CD14-positive monocyte (primary cell): ENCODE measurements around the gene HMCN2. TPM values are rescaled to one million over a fixed set of nuclear protein-coding genes. Genes with fewer than 3 reads are reported as not detected.

Experiments used
- DNase-seq, 3 donors: peaks; one replicate each; pipeline ENCODE4 v3.0.0-alpha.2; 2011 to 2022
- H2AFZ ChIP-seq: 2 replicates; pipeline ENCODE4 v1.6.0; 2012; ENCODE audit warnings: mild to moderate bottlenecking, low read depth, low read length, inconsistent platforms; ENCODE audit not compliant: insufficient read depth, poor library complexity, severe bottlenecking
- H3K27ac ChIP-seq, 2 donors: 1 replicate in 1 of 2; 2 replicates in 1 of 2; pipeline ENCODE4 v1.5.1; 2012 to 2013; ENCODE audit warnings: low read length in 2 of 2, control low read depth in 1 of 2, inconsistent platforms in 1 of 2, low read depth in 1 of 2, mild to moderate bottlenecking in 1 of 2
- H3K27me3 ChIP-seq, 2 donors: one replicate each; pipeline versions ENCODE4 v1.6.0 to v1.6.1; 2011 to 2013; ENCODE audit warnings: low read length in 2 of 2; ENCODE audit not compliant: control insufficient read depth in 2 of 2, insufficient read depth in 2 of 2
- H3K36me3 ChIP-seq, 2 donors: replicated peaks in 1 of 2; 1 replicate in 1 of 2; 2 replicates in 1 of 2; pipeline versions ENCODE4 v1.5.1 to v1.6.1; 2012 to 2013; ENCODE audit warnings: low read length in 2 of 2, control low read depth in 1 of 2, inconsistent platforms in 1 of 2, mild to moderate bottlenecking in 1 of 2; ENCODE audit not compliant: insufficient read depth in 2 of 2, control insufficient read depth in 1 of 2
- H3K4me1 ChIP-seq, 2 donors: 1 replicate in 1 of 2; 2 replicates in 1 of 2; pipeline versions ENCODE4 v1.5.1 to v1.6.1; 2012 to 2013; ENCODE audit warnings: low read length in 2 of 2, control low read depth in 1 of 2, inconsistent platforms in 1 of 2, mild to moderate bottlenecking in 1 of 2, moderate library complexity in 1 of 2; ENCODE audit not compliant: insufficient read depth in 2 of 2, control insufficient read depth in 1 of 2
- H3K4me2 ChIP-seq: replicated peaks from 2 replicates; pipeline ENCODE3; 2012; ENCODE audit warnings: low read length, moderate library complexity, mild to moderate bottlenecking; ENCODE audit not compliant: poor library complexity, severe bottlenecking; ENCODE audit errors: extremely low read depth
- H3K4me3 ChIP-seq, 3 experiments: fragments of 200-600 bp in 1 of 3; sonication (generic) in 1 of 3; replicated peaks in 1 of 3; 1 replicate in 2 of 3; 2 replicates in 1 of 3; pipeline ENCODE4 v1.5.1; 2011 to 2013; ENCODE audit warnings: low read length in 3 of 3, mild to moderate bottlenecking in 3 of 3, control low read depth in 2 of 3, low read depth in 2 of 3, inconsistent platforms in 1 of 3, moderate library complexity in 1 of 3
- H3K79me2 ChIP-seq: 2 replicates; pipeline ENCODE4 v1.6.0; 2012; ENCODE audit warnings: mild to moderate bottlenecking, control low read depth, inconsistent platforms, low read length, moderate library complexity; ENCODE audit not compliant: insufficient read depth
- H3K9ac ChIP-seq: 2 replicates; pipeline ENCODE4 v1.6.0; 2017; ENCODE audit warnings: low read length, mild to moderate bottlenecking; ENCODE audit not compliant: insufficient read depth, poor library complexity, severe bottlenecking
- H3K9me3 ChIP-seq, 2 donors: replicated peaks in 1 of 2; 1 replicate in 1 of 2; 2 replicates in 1 of 2; pipeline versions ENCODE4 v1.5.1 to v1.6.1; 2012 to 2013; ENCODE audit warnings: low read length in 2 of 2, control low read depth in 1 of 2; ENCODE audit not compliant: control insufficient read depth in 1 of 2, insufficient read depth in 1 of 2
- H4K20me1 ChIP-seq: 2 replicates; pipeline ENCODE4 v1.6.0; 2012; ENCODE audit warnings: mild to moderate bottlenecking, low read length, control low read depth, moderate library complexity; ENCODE audit not compliant: insufficient read depth
- H3K27ac Mint-ChIP-seq, 7 donors: one replicate each; pipeline ENCODE4 v1.8.0; 2020; ENCODE audit warnings: mild to moderate bottlenecking in 7 of 7, mixed read lengths in 7 of 7, moderate library complexity in 6 of 7, inconsistent platforms in 2 of 7
- H3K27me3 Mint-ChIP-seq, 3 donors: one replicate each; pipeline ENCODE4 v1.8.0; 2021 to 2022; ENCODE audit warnings: low read depth in 3 of 3, mild to moderate bottlenecking in 3 of 3, mixed read lengths in 3 of 3, moderate library complexity in 3 of 3, inconsistent platforms in 1 of 3
- H3K36me3 Mint-ChIP-seq, 2 donors: one replicate each; pipeline ENCODE4 v1.8.0; 2020; ENCODE audit warnings: mixed read lengths in 2 of 2, inconsistent platforms in 1 of 2, mild to moderate bottlenecking in 1 of 2
- H3K4me1 Mint-ChIP-seq: one replicate; pipeline ENCODE4 v1.8.0; 2020; ENCODE audit warnings: mild to moderate bottlenecking, mixed read lengths
- H3K4me3 Mint-ChIP-seq, 2 donors: one replicate each; pipeline ENCODE4 v1.8.0; 2020; ENCODE audit warnings: mild to moderate bottlenecking in 2 of 2, mixed read lengths in 2 of 2, moderate library complexity in 1 of 2
- H3K9me3 Mint-ChIP-seq, 7 donors: one replicate each; pipeline ENCODE4 v1.8.0; 2020 to 2022; ENCODE audit warnings: mixed read lengths in 7 of 7, mild to moderate bottlenecking in 6 of 7, moderate library complexity in 6 of 7, inconsistent platforms in 2 of 7
- CTCF ChIP-seq: fragments of 200-600 bp; IDR thresholded peaks from one replicate; pipeline ENCODE4 v1.8.0; 2022; ENCODE audit warnings: antibody characterized with exemption, mild to moderate bottlenecking
- WGBS: methylation state at CpG from one replicate; pipeline ENCODE4 v1.1.5; 2013; ENCODE audit warnings: missing lambda C conversion rate; ENCODE audit not compliant: insufficient coverage; 5-methylcytosine and 5-hydroxymethylcytosine counted together
- intact Hi-C, 2 donors: fragments of 100-400 bp; cut with micrococcal nuclease; formaldehyde crosslinking; loops; one replicate each; pipeline versions ENCODE4 v1.15.0 to v1.15.1; 2023
- polyA plus RNA-seq, 3 donors: library from polyadenylated mRNA; depleted of rRNA in 1 of 3; unstranded in 2 of 3; stranded (reverse) in 1 of 3; fragments of 300-500 nt in 2 of 3; fragments of >200 nt in 1 of 3; fragmentation: Illumina TruSeq in 2 of 3; gene quantifications; 1 replicate in 2 of 3; 2 replicates in 1 of 3; pipeline ENCODE4 v1.2.3, GENCODE V29; 2012 to 2021

The HMCN2 gene
- polyA plus RNA-seq, 3 donors: not detected

GRCh38 chr9:130380920-130381469 is 115.4 kb downstream of the HMCN2 start:
- Histone ChIP-seq H3K79me2 (no peaks in the 10 kb centered on the region), H3K9ac (no peak overlapping the region), H3K27ac (no peak overlapping the region), H3K4me3 (no peak overlapping the region), H3K27me3 (no peaks in the 10 kb centered on the region), H3K9me3 (no peaks in the 10 kb centered on the region), H3K36me3 (no peaks in the 10 kb centered on the region), H2AFZ (no peak overlapping the region), H4K20me1 (no peaks in the 10 kb centered on the region), H3K4me2 (no peak overlapping the region), H3K4me1 (no peaks in the 10 kb centered on the region)
- DNase-seq: no peak
- intact Hi-C loops: no loop called here
- Mint-ChIP-seq H3K4me1 (no peaks in the 10 kb centered on the region), H3K4me3 (no peak overlapping the region), H3K27ac (no peak overlapping the region), H3K9me3 (no peaks in the 10 kb centered on the region), H3K27me3 (peaks cover 0 to 7% (median 4%) of the 10 kb centered on the region in 3 donors), H3K36me3 (no peaks in the 10 kb centered on the region)
- 94% methylated on average over 6 of the region's 6 CpGs for WGBS
- no peak for TF ChIP-seq CTCF

DNA sequence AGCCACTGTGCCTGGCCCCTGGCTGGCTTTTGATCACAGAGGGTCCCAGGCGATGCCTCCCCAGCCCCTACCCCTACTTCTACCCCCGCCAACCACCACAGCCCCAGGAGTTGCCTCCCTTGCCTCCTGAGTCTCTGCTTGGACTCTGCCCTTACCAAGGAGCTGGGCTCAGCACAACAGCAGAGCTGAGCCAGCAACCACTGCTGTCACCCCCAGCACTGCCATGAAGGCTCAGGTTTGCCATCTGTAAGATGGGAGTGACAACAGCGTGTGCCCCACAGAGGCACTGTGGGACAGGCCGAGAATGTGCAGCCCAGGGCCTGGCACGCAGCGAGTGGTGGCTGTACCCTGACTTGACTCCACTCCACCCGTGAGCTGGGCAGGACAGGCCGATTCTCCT is 116.1 kb downstream of the HMCN2 start:
- Histone ChIP-seq H3K27ac (no peak overlapping the region), H3K79me2 (no peaks in the 10 kb centered on the region), H2AFZ (no peak overlapping the region), H3K9me3 (no peaks in the 10 kb centered on the region), H4K20me1 (no peaks in the 10 kb centered on the region), H3K4me1 (no peaks in the 10 kb centered on the region), H3K4me2 (no peak overlapping the region), H3K4me3 (no peak overlapping the region), H3K9ac (no peak overlapping the region), H3K36me3 (no peaks in the 10 kb centered on the region), H3K27me3 (no peaks in the 10 kb centered on the region)
- no peak for TF ChIP-seq CTCF
- Mint-ChIP-seq H3K27me3 (peaks cover 0 to 8% (median 4%) of the 10 kb centered on the region in 3 donors), H3K4me1 (no peaks in the 10 kb centered on the region), H3K36me3 (no peaks in the 10 kb centered on the region), H3K27ac (no peak overlapping the region), H3K4me3 (no peak overlapping the region), H3K9me3 (no peaks in the 10 kb centered on the region)
- WGBS: 94% methylated on average over 8 of the region's 8 CpGs
- no peak for DNase-seq
- intact Hi-C loops: no loop called here
